GM20431 (cell line): ENCODE results near the gene PSRC1.

Source experiments
- in situ Hi-C: fragments of 300-500 bp; cut with MseI, MboI; formaldehyde crosslinking; loops from one replicate; pipeline ENCODE4 v1.15.0; 2020; ENCODE audit warnings: low sequenced_read_pairs; ENCODE audit not compliant: unreplicated experiment

PSRC1 gene

DNA sequence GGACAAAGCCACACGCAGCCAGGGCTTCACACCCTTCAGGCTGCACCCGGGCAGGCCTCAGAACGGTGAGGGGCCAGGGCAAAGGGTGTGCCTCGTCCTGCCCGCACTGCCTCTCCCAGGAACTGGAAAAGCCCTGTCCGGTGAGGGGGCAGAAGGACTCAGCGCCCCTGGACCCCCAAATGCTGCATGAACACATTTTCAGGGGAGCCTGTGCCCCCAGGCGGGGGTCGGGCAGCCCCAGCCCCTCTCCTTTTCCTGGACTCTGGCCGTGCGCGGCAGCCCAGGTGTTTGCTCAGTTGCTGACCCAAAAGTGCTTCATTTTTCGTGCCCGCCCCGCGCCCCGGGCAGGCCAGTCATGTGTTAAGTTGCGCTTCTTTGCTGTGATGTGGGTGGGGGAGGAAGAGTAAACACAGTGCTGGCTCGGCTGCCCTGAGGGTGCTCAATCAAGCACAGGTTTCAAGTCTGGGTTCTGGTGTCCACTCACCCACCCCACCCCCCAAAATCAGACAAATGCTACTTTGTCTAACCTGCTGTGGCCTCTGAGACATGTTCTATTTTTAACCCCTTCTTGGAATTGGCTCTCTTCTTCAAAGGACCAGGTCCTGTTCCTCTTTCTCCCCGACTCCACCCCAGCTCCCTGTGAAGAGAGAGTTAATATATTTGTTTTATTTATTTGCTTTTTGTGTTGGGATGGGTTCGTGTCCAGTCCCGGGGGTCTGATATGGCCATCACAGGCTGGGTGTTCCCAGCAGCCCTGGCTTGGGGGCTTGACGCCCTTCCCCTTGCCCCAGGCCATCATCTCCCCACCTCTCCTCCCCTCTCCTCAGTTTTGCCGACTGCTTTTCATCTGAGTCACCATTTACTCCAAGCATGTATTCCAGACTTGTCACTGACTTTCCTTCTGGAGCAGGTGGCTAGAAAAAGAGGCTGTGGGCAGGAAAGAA, 8.1 kb downstream of the PSRC1 start:
- in situ Hi-C loops, result loop anchor here (25.0 kb wide), 1 partner anchor 262 kb away; the partner anchor contains the start of genes GNAI3 and GPR61

DNA sequence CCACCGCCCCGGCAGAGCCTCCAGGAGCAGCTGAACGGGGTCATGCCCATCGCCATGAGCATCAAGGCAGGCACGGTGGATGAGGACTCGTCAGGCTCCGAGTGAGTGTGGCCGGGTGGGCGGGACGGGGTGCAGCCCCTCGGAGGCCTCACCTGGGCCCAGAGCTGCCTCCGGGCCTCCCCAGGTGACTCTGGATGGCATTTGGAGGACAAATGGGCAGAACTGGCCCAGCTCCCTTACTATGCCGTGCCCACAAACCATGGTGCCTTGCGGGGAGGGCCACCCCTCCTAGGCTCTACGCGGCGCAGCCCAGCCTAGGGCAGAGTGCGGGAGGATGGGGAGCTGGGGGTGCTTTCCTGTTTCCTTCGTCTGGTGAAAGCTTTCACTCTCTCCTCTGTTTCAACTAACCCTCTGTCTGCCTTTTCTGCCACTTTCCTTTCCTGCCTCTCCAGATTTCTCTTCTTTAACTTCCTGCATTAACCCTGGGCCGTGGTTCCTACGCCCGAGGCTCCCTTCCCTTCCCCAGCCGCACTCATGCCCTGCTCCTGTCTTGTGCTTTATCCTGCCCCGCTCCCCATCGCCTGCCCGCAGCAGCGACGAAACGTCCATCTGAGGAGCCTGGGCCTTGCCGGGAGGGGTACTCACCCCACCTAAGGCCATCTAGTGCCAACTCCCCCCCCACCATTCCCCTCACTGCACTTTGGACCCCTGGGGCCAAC, 9.2 kb downstream of the PSRC1 start:
- in situ Hi-C loops, result loop anchor here (25.0 kb wide), 1 partner anchor 264 kb away; the partner anchor contains the start of genes GNAI3 and GPR61

DNA sequence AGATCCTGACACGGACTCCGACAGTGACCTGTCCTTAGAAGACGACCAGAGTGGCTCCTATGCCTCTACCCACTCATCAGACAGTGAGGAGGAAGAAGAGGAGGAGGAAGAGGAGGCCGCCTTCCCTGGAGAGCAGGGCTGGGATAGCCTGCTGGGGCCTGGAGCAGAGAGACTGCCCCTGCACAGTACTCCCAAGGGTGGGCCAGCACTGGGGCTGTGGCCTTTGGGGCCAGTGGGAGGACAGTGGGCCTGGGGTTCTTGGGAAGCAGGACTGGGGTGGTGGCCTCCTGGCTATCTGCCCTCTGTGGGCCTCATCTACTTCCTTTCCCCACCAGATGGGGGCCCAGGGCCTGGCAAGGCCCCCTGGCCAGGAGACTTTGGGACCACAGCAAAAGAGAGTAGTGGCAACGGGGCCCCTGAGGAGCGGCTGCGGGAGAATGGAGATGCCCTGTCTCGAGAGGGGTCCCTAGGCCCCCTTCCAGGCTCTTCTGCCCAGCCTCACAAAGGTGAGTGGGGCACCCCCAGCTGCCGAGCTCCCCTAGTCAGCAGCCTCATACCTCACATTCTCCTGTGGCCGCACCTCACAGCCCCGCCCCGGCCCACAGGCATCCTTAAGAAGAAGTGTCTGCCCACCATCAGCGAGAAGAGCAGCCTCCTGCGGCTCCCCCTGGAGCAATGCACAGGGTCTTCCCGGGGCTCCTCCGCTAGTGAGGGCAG, 10.0 kb downstream of the PSRC1 start:
- in situ Hi-C loops, result loop anchor here (25.0 kb wide), 1 partner anchor 264 kb away; the partner anchor contains the start of genes GNAI3 and GPR61

DNA sequence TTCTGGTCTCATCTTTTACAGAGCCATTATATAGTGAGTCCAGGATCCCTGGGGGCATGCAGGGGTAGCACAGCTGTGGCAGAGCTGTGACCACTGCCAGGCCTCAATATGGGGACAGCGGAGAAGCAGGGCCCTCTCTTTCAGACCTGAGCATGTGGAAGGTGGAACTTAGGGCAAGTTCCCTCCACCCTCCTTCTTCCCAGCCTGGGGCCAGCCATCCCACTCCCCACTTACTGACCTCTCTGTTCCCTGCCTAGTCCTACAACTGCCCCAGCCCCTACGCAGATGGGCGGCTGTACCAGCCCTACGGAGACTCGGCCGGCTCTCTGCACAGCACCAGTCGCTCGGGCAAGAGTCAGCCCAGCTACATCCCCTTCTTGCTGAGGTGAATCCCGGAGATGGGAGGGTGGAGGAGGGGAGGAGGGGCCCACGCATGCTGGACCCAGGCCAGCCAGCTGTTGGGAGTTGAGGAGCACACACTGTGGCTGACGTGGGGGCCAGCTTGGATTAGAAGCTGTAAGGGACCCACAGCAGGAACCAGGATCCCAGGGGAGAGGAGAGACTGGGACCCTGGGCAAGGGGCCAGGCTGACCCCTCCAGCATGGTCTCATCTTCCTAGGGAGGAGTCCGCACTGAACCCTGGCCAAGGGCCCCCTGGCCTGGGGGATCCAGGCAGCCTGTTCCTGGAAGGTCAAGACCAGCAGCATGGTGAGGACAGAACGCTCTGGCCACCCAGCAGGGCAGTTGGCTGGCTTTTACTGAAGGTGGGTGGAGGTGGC, 10.7 kb downstream of the PSRC1 start:
- in situ Hi-C loops, result loop anchor here (25.0 kb wide), 1 partner anchor 265 kb away; the partner anchor contains the start of genes GNAI3 and GPR61

DNA sequence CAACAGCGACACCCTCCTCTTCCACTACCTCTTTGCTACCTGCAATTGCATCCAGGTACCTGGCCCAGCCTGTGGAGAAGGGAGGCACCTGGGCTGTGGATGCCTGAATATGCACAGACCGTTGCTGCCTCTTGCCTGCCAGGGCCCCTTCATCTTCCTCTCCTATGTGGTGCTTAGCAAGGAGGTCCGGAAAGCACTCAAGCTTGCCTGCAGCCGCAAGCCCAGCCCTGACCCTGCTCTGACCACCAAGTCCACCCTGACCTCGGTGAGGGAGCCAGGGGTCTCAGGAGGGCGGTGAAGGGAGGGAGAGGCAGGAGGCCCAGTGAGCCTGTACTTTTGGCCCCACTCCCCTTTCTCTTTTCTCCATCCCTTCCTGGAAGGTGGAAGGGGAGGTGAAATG, 11.5 kb downstream of the PSRC1 start:
- in situ Hi-C loops, result loop anchor here (25.0 kb wide), 1 partner anchor 266 kb away; the partner anchor contains the start of genes GNAI3 and GPR61

DNA sequence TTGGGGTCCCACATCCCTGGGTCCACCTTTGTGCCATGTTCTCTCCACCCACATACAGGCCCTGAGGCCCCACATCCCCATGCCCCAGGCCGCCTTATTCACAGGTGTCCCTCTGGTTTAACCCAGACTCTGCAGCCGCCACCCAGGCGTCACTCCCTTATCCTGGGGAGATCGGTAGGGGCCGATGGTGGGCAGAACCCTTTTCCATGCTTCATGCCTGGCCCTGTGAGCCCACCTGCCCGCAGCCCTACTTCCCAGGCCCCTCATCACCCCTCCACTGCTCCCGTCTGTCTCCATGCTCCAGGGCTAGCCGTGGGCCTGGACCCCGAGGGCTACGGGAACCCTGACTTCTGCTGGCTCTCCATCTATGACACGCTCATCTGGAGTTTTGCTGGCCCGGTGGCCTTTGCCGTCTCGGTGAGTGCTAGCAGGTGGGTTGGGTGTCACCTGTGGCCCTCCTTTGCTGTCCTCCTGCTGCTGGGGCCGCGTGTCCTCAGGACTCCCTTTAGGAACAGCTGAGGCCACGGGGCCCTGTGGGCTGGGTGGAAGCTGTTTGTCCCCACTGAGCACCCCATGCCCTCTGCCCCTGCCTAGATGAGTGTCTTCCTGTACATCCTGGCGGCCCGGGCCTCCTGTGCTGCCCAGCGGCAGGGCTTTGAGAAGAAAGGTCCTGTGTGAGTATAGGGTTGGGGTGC, 12.2 kb downstream of the PSRC1 start:
- in situ Hi-C loops, result loop anchor here (25.0 kb wide), 1 partner anchor 267 kb away; the partner anchor contains the start of genes GNAI3 and GPR61

DNA sequence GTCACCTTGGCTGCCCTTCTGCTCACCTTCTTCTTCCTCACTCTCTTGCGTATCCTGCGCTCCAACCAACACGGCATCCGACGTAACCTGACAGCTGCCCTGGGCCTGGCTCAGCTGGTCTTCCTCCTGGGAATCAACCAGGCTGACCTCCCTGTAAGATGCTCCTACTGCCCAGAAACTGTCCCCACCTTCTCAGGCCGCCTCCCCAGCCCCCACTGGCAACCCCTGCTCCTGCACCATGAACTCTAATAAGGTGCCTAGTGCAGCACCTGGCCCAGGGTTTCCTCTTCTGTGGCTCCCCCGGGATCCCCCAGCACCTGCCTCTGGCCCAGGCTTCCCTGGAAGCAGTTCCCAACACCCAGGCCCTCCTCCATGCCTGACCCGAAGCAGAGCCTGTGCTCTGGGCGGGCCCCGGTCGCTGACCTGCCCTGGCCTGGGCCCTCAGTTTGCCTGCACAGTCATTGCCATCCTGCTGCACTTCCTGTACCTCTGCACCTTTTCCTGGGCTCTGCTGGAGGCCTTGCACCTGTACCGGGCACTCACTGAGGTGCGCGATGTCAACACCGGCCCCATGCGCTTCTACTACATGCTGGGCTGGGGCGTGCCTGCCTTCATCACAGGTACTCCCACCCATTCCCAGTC, 12.8 kb downstream of the PSRC1 start:
- in situ Hi-C loops, result loop anchor here (25.0 kb wide), 1 partner anchor 267 kb away; the partner anchor contains the start of genes GNAI3 and GPR61

DNA sequence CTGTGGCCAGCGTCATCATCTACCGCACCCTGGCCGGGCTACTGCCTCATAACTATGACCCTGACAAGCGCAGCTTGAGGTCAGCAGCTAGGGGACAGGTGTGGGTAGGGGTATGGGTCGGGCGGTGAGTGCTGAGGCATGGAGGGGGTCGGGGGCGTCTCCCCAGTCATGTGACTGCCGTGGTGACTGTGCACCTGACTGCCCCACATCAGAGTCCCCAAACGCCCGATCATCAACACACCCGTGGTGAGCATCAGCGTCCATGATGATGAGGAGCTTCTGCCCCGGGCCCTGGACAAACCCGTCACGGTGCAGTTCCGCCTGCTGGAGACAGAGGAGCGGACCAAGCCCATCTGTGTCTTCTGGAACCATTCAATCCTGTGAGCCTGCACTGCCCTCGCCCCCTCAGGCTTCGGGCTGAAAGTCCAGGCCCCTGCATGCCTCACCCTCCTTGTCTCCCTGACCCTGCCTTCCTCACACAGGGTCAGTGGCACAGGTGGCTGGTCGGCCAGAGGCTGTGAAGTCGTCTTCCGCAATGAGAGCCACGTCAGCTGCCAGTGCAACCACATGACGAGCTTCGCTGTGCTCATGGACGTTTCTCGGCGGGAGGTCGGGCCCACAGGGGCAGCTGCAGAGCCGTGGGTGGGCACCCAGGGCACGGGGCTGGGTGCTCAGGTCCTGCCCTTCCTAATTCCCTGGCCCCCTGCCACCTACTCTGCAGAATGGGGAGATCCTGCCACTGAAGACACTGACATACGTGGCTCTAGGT, 13.5 kb downstream of the PSRC1 start:
- in situ Hi-C loops, result loop anchor here (25.0 kb wide), 1 partner anchor 268 kb away; the partner anchor contains the start of genes GNAI3 and GPR61

DNA sequence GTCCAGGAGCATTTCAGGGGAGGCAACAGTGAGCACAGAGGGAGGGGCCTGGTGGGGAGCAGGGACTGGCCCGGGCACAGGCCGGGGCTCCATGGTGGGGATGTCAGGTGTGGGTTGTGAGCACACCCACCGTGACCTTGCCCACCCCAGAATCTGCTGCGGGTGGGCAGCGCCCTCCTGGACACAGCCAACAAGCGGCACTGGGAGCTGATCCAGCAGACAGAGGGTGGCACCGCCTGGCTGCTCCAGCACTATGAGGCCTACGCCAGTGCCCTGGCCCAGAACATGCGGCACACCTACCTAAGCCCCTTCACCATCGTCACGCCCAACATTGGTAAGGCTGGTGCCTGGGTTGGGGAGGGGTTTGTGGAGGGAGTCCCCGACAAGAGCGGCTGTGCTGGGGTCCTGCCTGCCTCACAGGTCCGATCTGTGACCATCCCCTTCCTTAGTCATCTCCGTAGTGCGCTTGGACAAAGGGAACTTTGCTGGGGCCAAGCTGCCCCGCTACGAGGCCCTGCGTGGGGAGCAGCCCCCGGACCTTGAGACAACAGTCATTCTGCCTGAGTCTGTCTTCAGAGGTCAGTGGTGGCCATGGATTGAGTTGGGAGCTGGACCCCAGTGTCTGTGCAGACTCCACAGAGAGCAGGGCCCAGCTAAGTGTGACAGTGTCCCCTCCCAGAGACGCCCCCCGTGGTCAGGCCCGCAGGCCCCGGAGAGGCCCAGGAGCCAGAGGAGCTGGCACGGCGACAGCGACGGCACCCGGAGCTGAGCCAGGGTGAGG, 14.3 kb downstream of the PSRC1 start:
- in situ Hi-C loops, result loop anchor here (25.0 kb wide), 1 partner anchor 269 kb away; the partner anchor contains the start of genes GNAI3 and GPR61

DNA sequence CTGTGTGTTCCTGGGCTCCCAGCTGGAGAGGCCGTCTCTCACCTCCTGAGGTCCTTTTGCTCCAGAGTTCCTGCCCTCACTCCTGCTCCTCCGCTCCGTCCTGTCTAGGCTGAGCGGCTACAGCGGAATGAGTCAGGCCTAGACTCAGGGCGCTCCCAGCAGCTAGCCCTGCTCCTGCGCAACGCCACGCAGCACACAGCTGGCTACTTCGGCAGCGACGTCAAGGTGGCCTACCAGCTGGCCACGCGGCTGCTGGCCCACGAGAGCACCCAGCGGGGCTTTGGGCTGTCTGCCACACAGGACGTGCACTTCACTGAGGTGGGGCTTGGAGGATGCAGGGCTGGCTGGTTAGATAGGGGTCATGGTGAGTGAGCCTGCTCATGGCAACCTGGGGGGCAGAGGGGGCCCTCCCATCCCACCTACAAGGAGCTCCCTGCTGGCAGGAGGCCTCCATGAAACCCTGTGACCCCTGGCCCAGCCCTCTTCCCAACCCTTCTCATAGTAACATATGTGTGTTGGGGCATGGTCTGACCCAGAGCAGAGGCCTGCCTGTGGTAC, 15.1 kb downstream of the PSRC1 start:
- in situ Hi-C loops, result loop anchor here (25.0 kb wide), 1 partner anchor 269 kb away; the partner anchor contains the start of genes GNAI3 and GPR61

DNA sequence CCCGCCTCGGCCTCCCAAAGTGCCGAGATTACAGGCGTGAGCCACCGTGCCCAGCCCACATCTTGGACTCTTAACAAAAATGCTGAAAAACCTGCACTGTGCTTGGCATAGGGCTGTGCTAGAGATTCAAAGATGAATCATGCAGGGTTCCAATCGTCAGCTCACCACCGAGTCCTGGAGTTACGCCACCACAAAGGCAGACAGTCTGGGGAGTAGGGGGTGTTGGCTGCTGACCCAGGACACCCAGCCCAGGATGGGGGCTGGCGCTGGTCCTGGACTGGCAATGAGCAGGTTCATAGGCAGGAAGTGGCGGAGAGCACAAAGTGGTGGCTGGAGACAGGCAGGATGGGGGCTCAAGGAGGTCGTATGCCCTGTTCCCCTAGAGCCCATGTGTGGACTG, 16.0 kb downstream of the PSRC1 start:
- in situ Hi-C loops, result loop anchor here (25.0 kb wide), 1 partner anchor 270 kb away; the partner anchor contains the start of genes GNAI3 and GPR61

DNA sequence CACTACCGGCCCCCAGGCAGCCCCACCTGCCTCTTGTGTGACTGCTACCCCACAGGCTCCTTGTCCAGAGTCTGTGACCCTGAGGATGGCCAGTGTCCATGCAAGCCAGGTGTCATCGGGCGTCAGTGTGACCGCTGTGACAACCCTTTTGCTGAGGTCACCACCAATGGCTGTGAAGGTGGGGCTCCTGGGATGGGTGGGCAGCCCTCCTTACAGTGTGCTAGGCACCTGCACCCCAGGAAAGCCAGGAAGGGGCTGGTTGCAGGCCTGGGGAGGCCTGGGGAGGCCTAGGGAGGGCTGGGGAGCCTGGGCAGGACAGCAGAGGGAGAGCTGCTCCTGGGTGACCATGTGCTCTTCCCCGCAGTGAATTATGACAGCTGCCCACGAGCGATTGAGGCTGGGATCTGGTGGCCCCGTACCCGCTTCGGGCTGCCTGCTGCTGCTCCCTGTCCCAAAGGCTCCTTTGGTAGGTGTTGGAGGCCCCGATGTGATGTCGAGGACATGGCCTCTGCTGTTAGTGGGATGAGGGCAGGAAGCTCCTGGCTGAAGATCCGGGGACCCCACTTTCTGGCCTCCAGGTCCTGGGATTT, 17.1 kb downstream of the PSRC1 start:
- in situ Hi-C loops, result loop anchor here (25.0 kb wide), 1 partner anchor 271 kb away; the partner anchor contains the start of genes GNAI3 and GPR61

DNA sequence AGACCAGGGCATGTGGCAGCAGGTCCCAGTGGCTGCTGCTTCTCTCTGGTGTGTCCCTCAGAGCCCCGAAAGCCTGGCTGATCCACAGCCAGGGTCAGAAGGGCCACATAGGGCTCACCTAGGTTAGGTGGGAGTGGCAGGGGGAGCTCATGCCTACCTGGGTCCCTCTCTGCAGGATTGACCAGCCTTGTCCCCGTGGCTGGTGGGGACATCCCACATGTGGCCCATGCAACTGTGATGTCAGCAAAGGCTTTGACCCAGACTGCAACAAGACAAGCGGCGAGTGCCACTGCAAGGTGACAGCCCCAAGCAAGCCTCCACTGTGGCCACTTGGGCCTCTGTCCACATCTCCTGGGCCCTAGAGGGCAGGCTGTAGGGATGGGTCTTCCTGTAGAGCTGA, 17.9 kb downstream of the PSRC1 start:
- in situ Hi-C loops, result loop anchor here (25.0 kb wide), 1 partner anchor 272 kb away; the partner anchor contains the start of genes GNAI3 and GPR61

DNA sequence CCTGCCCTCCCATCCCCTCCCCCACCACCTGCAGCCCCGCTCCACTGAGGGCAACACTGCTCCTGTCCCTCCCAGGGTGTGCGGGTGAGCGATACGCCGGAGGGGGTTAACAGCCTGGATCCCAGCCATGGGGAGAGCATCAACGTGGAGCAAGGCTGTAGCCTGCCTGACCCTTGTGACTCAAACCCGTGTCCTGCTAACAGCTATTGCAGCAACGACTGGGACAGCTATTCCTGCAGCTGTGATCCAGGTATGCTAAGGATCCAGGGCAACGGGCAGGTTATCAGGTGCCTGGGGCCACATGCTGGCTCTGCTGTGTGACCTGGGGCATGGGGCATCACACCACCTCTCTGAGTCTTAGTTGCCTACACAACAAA, 18.6 kb downstream of the PSRC1 start:
- in situ Hi-C loops, result loop anchor here (25.0 kb wide), 1 partner anchor 273 kb away; the partner anchor contains the start of genes GNAI3 and GPR61
